GM18498 (cell line): ENCODE results near the gene TCFL5.
A peak's percentile ranks its signal among the peaks of the same experiment; 100 is the strongest.

Experiments
- ATAC-seq: cut with Tn5 transposase; IDR thresholded peaks from one replicate; pipeline ENCODE4 v1.9.1; 2021; ENCODE audit warnings: mild to moderate bottlenecking, moderate library complexity; ENCODE audit not compliant: unreplicated experiment

Gene TCFL5

GRCh38 chr20:62801284-62802010, 60.2 kb downstream of the TCFL5 start:
- ATAC-seq, result no peak

DNA sequence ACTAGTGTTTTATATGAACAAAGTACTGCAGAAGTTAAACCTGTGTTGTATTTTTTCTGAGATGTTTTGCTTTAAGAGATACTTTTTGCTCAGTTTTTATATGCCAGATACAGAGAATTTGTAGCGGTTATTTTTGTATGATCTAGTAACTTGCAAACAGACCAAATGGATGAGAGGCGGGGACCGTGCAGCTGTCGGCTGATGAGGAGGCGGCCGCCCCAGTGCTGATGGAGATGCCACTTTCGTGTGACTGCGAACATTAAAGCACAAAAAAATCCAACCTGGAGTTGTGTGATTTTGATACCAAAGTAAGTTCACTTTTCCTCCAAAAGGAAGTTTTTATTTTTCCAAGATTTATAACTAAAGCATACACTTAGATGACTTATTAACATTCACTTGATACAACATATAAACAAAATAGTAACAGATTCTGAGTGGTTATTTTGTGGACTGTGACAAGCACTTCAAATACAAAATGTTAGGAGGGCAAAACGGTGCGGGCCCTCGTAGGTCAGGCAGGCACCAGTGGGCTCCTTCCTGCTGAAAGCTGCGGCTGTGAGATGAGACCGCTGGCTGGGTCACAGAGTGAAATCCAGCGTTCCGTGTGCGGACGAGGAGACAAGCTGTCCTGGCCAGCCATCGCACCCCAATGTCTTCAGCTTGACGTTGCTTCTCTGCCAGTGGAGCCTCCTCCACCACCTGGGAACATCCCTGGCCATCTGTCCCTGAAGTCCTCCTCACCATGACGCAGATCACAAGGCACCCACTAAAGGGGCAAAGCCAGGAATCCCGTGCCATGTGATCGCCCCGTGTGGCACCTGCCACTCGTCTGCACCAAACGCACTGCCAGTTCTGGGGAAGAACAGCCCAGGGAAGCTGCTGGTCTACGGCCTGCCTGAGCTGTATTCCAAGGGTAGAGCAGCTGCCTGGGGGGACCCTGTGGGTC, 61.0 kb downstream of the TCFL5 start:
- no peak for ATAC-seq

DNA sequence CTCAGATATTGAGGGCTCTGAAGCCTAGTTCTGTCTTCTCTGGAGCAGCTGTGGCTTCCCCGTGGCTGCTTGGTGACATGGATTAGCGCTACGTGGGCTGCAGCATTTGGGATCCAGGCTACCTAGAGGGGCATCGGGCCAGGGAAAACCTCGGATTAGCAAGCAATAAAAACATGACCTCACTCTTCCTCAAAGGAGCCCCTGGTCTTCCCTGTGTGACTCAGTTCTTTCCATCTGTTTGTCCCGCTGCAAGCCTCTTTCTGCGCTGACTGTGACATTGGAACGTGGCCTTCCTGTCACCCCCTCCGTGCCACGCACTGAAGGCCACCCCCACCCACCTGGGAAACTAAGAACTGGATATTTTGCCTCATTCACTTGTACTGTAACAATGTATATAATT, 61.7 kb downstream of the TCFL5 start:
- no peak for ATAC-seq

GRCh38 chr20:62799459-62799858, 62.2 kb downstream of the TCFL5 start:
- ATAC-seq, result no peak

DNA sequence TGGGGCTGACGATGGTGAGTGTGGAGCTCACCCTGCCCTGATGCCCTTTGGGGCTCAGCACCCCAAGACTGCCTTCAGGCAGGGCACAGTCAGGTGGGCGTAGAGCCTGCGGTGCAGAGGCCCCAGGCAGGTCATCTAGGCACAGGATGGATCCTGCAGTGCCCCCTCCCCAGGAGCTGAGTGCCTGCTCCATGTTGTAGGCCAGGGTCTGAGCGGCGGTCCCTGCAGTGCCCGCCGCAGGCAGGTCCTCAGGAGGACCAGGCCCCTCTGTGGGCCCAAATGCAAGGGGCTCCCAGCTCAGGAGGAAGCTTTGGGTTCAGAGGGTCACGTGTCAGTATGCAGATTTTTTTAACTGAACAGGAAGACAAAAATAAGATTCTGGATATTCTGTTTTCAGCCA, 62.6 kb downstream of the TCFL5 start:
- no peak for ATAC-seq

DNA sequence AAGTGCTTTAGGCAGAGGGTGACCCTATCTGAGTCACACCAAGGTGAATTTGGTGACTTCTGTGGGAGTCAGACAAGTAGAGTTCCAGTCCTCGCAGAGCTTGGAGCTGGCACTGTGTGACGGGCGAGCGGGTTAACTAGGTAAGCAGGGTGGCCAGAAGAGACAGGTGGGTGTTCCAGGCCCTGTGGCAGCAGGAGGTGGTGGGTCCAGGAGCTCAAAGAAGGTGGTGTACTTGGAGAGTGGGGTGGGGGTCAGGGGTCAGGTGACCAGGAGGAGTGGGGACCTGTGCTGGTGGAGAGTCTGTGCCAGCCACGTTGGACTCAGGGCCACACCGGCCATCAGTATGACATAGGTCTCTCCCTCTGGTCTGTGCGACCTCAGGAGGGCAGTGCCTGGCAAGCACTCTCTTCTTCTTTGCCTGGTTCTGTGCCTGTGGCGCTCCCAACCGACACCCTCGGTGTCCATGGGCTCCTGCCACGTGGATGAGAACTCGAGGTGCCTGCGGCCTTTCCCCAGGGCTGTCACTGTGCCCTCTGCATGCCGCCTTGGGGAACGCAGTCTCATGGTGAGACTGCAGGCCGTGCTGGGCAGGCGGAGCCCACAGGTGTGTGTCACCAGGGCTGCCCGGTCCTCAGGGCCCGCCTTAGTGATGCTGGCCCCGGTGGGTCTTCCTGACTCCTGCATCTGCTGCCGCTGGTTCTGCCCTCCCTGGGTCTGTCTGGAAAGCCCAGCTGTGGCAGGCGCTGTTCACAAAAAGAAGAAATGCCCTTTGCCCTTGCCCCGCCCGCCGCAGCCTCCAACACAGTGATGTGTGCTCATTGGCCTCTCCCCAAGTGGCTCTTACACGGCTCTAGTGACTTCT, 63.7 kb downstream of the TCFL5 start:
- no peak for ATAC-seq

DNA sequence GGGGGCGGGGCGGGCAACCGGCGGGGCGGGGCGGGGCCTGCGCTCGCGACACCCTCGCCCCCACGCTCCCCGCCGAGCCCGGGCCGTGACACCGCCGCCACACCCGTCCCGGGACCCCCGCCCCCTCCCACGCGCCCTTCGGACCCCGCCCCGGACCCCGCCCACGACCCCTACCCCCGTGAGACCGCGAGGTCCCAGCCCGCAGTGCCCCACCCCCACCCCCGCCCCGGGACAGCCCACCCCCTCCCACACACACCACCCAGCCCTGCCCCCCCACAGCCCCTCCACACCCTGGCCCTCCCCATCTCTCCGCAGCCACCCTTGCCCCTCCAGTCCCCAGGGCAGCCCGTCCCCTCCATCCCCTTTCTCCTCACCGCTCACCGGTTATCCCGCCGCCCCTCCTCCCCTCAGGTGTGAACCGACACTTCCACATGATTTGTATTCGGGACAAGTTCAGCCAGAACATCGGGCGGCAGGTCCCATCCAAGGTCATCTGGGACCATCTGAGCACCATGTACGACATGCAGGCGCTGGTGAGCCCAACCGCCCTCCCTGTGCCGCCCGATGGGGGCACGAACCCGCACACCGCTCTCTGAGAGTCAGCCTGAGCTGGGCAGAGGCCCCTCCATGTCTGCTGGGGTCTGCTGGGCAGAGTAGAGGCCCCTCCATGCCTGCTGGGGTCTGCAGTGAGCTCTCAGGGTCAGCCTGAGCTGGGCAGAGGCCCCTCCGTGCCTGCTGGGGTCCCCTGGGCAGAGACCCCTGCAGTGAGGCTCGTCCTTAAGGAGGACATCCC, 64.7 kb downstream of the TCFL5 start:
- no peak for ATAC-seq

DNA sequence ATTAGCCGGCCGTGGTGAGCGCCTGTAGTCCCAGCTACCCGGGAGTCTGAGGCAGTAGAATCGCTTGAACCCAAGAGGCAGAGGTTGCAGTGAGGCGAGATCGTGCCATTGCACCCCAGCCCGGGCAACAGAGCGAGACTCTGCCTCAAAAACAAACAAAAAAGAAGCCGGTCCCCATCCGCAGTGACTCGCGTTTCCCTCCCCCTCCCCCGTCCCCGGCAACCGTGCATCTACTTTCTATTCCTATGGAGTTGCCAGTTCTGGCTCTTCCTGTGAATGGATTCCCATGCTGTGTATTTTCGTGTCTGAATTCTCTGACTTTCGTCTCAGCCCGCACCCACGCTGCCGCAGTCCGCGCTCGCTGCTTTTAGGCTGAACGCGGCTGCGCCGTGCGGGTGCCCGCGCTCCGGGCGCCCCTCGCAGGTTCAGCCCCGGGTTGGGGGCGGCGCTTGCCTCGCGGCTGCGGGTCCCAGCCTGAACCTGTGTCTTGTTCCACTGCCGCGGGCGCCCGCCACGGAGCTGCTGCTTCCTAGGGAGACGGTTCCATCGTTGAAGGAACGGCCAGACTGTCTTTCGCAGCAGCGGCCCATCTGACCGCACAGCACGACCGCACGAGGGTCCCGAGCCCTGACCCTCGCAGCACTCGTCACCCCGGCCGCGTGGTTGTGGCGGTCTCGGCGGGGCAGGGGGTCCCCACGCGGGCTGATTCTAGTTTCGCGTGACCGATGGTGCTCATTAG, 66.4 kb downstream of the TCFL5 start:
- no peak for ATAC-seq

GRCh38 chr20:62794007-62794724, 67.5 kb downstream of the TCFL5 start:
- ATAC-seq, result peak; percentile 72

- no peak for ATAC-seq
These were observed 67.9 kb downstream of the TCFL5 start for GRCh38 chr20:62793757-62794006.

GRCh38 chr20:62792940-62793756, 68.5 kb downstream of the TCFL5 start:
- no peak for ATAC-seq

DNA sequence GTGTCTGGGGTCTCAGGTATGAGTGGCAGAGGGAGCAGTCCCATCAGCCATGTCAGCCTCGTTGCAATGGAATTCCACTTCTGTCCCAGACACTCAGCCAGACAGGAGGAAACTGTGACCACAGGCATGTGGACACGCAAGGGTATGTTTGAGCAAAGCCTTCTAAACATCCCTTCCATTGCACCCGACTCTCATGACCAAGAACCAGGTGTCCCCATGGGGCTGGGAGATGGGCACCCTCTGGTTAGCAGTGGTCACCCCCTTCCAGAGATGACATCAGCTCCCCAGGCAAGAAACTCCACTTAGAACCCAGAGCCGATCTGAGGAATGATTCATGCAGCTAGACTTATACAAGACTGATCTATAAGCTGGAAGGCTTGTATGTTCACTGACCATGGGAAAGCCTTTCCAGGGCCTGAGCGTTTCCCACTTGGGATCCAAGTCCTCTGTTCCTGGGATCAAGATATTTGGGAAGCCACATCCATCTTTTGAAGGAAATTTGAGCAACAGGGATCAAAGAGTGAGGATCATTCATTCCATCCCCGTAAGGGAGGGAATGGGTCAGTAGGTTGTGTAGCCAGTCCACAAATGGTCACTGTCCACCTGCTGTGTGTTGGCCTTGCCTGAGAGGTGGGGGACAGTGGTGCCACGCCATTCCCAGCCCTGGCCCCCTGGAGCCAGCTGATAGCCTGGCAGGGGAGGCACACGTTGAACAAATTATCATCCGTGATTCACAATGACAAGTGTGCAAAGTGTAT, 69.3 kb downstream of the TCFL5 start:
- no peak for ATAC-seq

- ATAC-seq, result no peak
These were observed 70.1 kb downstream of the TCFL5 start for GRCh38 chr20:62791301-62792181.
